Left lung (tissue), 10 donors: ENCODE measurements around the gene CDC34. TPM values are rescaled to one million over a fixed set of nuclear protein-coding genes. Genes with fewer than 3 reads are reported as not detected.

Experiments
- ATAC-seq: fragments of 200-7000 bp; cut with Tn5 transposase; one replicate; pipeline ENCODE4 v1.9.1; 2020; ENCODE audit warnings: moderate library complexity
- DNase-seq, 4 donors: peaks; one replicate each; pipeline ENCODE4 v3.0.0-alpha.2; 2013 to 2020
- H3K27ac ChIP-seq, 2 donors: fragments of 200-600 bp; sonication (generic) in 1 of 2; one replicate each; pipeline versions ENCODE4 v1.5.0 to v1.8.0; 2020 to 2021
- H3K27me3 ChIP-seq, 2 donors: fragments of 200-600 bp; sonication (generic) in 1 of 2; one replicate each; pipeline versions ENCODE4 v1.5.0 to v1.8.0; 2020 to 2021
- H3K36me3 ChIP-seq, 2 donors: fragments of 200-600 bp; sonication (generic) in 1 of 2; one replicate each; pipeline versions ENCODE4 v1.5.0 to v1.8.0; 2020 to 2021
- H3K4me1 ChIP-seq, 2 donors: fragments of 200-600 bp; one replicate each; pipeline ENCODE4 v1.8.0; 2021
- H3K4me3 ChIP-seq, 2 donors: fragments of 200-600 bp; sonication (generic) in 1 of 2; one replicate each; pipeline versions ENCODE4 v1.5.0 to v1.8.0; 2020 to 2021; ENCODE audit warnings: mild to moderate bottlenecking in 1 of 2
- H3K9me3 ChIP-seq, 2 donors: fragments of 200-600 bp; sonication (generic) in 1 of 2; one replicate each; pipeline versions ENCODE4 v1.5.0 to v1.8.0; 2020 to 2021
- intact Hi-C, 2 donors: fragments of 100-400 bp; cut with DNase I; formaldehyde crosslinking; loops; one replicate each; pipeline versions ENCODE4 v1.11.2 to v1.14.2; 2022
- polyA plus RNA-seq, 6 donors: library from polyadenylated mRNA; unstranded; fragments of 120-200 nt; gene quantifications; one replicate each; pipeline ENCODE4 v1.2.1, GENCODE V29; 2013; ENCODE audit not compliant: insufficient read length in 6 of 6
- total RNA-seq, 2 donors: library from RNA; stranded (reverse); fragmentation: NEBNext Ultra II Directional; extraction: Animal tissue kit (Norgen Biotek cat#: 25700); gene quantifications; one replicate each; pipeline ENCODE4 v1.2.1, GENCODE V29; 2021
- TF ChIP-seq, protein P1 (sequence below), 2 donors: fragments of 200-600 bp; sonication (generic) in 1 of 2; IDR thresholded peaks; one replicate each; pipeline versions ENCODE4 v1.5.0 to v1.8.0; 2021; ENCODE audit warnings: antibody characterized with exemption in 2 of 2
- donor health status: DM: no; HTN: yes; CAD: no.
- donor health status: DM: no; HTN: no; CAD: no.

CDC34 gene
- total and polyA plus RNA-seq, 8 donors = 42.7 to 62.3 (median 55.0) TPM

DNA sequence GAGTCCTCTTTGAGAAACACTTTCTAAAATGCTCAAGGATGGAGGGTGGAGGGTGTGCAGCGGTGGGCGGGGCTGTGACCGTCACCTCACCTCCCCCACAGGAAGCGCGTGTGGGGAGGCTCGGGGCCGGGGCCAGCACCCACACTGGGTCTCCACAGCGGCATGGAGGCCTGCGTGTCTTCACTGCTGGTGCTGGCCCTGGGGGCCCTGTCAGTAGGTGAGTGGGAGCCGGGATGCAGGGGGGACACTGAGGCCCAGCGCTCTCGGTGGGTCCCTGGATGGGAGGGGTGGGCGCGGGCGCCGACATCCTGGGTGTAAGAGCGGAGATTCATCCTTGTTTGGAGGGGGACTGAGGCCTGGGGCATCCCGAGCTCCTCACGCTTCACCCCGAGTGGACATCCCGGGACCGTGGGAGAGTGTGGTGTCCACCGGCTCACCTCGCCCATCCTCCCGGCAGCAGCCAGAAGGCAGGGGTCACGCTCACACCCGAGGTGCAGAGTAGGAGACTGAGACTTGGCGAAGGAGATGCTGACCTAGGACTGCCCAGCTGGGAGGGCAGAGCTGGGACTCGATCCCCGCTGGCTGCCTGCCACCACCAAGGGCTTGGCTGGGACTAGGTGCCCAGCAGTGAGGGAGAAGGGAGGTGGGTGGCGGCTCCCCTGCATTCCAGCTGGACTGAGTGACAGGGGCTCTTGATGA, 12.5 kb downstream of the CDC34 start, which contains the start of gene GZMM:
Gene GZMM (plus strand): TSS at position 144 of the 699 bp plus-strand sequence. CDS start 19 bp downstream, at position 163.
- H3K27ac ChIP-seq = no peak within 1 kb of the TSS
- TF ChIP-seq, protein P1, sequence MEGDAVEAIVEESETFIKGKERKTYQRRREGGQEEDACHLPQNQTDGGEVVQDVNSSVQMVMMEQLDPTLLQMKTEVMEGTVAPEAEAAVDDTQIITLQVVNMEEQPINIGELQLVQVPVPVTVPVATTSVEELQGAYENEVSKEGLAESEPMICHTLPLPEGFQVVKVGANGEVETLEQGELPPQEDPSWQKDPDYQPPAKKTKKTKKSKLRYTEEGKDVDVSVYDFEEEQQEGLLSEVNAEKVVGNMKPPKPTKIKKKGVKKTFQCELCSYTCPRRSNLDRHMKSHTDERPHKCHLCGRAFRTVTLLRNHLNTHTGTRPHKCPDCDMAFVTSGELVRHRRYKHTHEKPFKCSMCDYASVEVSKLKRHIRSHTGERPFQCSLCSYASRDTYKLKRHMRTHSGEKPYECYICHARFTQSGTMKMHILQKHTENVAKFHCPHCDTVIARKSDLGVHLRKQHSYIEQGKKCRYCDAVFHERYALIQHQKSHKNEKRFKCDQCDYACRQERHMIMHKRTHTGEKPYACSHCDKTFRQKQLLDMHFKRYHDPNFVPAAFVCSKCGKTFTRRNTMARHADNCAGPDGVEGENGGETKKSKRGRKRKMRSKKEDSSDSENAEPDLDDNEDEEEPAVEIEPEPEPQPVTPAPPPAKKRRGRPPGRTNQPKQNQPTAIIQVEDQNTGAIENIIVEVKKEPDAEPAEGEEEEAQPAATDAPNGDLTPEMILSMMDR (IDR thresholded peaks at IDR 0.05) = no peak
- intact Hi-C loops = no loop called here
- peak; percentile 32 for ATAC-seq
- peaks cover 0 to 3% of the 10 kb centered on the region in 2 donors for H3K27me3 ChIP-seq
- peak in 1 of 4 donors; percentile 73 for DNase-seq
- H3K4me1 ChIP-seq = no peaks in the 10 kb centered on the region
- no peak within 1 kb of the TSS for H3K4me3 ChIP-seq
- peaks cover 0 to 30% of the 10 kb centered on the region in 2 donors for H3K36me3 ChIP-seq
- H3K9me3 ChIP-seq = no peaks in the 10 kb centered on the region

DNA sequence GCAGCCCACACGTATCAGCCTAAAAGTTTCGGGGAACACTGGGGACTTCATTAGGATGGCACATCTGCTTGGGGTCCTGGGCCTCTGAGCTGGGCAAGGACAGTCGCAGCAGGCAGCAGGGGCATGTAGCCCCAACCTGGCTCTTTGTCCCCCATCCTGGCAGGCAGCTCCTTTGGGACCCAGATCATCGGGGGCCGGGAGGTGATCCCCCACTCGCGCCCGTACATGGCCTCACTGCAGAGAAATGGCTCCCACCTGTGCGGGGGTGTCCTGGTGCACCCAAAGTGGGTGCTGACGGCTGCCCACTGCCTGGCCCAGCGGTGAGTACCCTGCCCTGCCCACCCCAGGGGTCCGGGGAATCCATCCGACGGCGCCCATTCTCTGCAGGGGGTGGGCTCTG, 15.6 kb downstream of the CDC34 start:
- H3K9me3 ChIP-seq = no peaks in the 10 kb centered on the region
- TF ChIP-seq, protein P1 (IDR thresholded peaks at IDR 0.05) = no peak
- H3K4me3 ChIP-seq = no peak overlapping the region
- peak in 1 of 4 donors; percentile 54 for DNase-seq
- H3K27me3 ChIP-seq = peaks cover 0 to 10% of the 10 kb centered on the region in 2 donors
- H3K36me3 ChIP-seq = peaks cover 0 to 8% of the 10 kb centered on the region in 2 donors
- no peak overlapping the region for H3K27ac ChIP-seq
- H3K4me1 ChIP-seq = no peaks in the 10 kb centered on the region
- intact Hi-C loops = no loop called here
- ATAC-seq = no peak

DNA sequence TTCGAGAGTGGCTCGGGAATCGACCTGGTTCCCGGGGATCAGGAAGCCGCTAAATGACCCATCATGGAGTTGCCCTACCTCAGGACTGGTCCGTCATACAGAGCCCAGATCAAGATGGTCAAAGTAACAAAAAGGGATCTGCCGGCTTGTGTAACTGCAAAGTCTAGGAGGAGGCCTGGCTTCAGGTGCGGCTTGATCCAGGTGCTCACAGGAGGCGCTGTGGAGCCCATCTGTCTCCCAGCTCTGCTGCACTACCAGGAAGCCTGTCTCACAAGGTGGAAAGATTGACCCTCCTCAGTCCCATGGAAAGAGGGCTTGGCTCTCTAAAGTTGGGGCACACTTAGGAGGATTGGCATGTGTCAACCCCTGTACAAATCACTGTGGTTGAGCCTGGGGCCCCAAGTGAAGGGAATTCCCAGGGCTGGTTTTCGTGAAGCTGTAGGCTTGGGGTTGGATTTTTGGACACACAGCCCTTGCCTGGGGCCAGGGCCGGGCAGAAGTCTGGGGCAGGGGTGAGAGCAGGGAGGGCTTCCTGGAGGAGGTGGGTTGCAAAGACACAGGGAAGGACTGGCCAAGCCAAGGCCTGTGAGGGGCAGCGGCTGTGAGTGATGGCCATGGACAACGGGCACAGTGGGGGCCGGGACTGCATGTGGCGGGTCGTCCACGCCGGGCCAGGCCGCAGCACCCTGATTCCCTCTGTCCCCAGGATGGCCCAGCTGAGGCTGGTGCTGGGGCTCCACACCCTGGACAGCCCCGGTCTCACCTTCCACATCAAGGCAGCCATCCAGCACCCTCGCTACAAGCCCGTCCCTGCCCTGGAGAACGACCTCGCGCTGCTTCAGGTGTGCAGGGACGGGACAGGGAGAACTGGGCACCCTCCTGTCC, 16.5 kb downstream of the CDC34 start:
- Histone ChIP-seq H3K27me3 (peaks cover 0 to 17% of the 10 kb centered on the region in 2 donors), H3K27ac (no peak overlapping the region), H3K36me3 (no peaks in the 10 kb centered on the region), H3K4me3 (no peak overlapping the region), H3K9me3 (no peaks in the 10 kb centered on the region), H3K4me1 (no peaks in the 10 kb centered on the region)
- TF ChIP-seq, protein P1 (IDR thresholded peaks at IDR 0.05) = no peak
- no peak for ATAC-seq
- intact Hi-C loops = no loop called here
- DNase-seq = peak in 1 of 4 donors; percentile 61

DNA sequence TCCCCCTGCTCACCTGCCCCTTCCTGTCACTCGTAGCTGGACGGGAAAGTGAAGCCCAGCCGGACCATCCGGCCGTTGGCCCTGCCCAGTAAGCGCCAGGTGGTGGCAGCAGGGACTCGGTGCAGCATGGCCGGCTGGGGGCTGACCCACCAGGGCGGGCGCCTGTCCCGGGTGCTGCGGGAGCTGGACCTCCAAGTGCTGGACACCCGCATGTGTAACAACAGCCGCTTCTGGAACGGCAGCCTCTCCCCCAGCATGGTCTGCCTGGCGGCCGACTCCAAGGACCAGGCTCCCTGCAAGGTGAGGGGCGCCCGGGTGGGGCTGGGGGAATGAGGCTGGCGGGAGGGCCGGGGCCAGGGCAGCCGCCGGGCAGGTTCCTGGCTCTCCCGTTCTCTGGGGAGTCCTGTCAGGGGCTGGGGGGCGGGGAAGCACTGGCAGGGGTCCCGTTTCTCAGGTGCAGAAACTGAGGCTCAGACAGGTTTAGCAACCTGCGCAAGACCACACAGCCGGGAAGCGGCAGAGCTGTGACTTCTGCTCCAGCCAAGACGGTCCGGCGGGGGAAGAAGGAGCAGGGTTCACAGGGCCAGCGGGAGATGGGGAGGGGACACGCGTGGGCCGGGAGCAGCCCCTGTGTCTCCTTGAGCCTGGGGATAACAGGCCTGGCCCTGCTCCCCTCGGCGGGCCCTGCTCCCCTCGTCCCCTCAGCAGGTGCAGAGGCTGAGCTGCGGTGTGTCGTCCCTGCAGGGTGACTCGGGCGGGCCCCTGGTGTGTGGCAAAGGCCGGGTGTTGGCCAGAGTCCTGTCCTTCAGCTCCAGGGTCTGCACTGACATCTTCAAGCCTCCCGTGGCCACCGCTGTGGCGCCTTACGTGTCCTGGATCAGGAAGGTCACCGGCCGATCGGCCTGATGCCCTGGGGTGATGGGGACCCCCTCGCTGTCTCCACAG, 17.6 kb downstream of the CDC34 start:
- ATAC-seq (no peak), DNase-seq (peak in 1 of 4 donors; percentile 74)
- Histone ChIP-seq H3K27me3 (peaks cover 0 to 17% of the 10 kb centered on the region in 2 donors), H3K27ac (no peak overlapping the region), H3K4me3 (no peak overlapping the region), H3K9me3 (no peaks in the 10 kb centered on the region), H3K4me1 (no peaks in the 10 kb centered on the region), H3K36me3 (no peaks in the 10 kb centered on the region)
- TF ChIP-seq, protein P1 (IDR thresholded peaks at IDR 0.05) = no peak
- intact Hi-C loops = no loop called here
